IPS DF 19.7 (cell line): ENCODE results near the gene TAF1L.
"Not testable (repeated sequence)": the region's sequence is repeated elsewhere in the genome, so short reads cannot be mapped to it uniquely, and the experiment has no call there.

Experiments
- DNase-seq: peaks from one replicate; pipeline ENCODE4 v3.0.0-alpha.2; 2013; ENCODE audit warnings: low read depth, low spot score

The TAF1L gene, protein sequence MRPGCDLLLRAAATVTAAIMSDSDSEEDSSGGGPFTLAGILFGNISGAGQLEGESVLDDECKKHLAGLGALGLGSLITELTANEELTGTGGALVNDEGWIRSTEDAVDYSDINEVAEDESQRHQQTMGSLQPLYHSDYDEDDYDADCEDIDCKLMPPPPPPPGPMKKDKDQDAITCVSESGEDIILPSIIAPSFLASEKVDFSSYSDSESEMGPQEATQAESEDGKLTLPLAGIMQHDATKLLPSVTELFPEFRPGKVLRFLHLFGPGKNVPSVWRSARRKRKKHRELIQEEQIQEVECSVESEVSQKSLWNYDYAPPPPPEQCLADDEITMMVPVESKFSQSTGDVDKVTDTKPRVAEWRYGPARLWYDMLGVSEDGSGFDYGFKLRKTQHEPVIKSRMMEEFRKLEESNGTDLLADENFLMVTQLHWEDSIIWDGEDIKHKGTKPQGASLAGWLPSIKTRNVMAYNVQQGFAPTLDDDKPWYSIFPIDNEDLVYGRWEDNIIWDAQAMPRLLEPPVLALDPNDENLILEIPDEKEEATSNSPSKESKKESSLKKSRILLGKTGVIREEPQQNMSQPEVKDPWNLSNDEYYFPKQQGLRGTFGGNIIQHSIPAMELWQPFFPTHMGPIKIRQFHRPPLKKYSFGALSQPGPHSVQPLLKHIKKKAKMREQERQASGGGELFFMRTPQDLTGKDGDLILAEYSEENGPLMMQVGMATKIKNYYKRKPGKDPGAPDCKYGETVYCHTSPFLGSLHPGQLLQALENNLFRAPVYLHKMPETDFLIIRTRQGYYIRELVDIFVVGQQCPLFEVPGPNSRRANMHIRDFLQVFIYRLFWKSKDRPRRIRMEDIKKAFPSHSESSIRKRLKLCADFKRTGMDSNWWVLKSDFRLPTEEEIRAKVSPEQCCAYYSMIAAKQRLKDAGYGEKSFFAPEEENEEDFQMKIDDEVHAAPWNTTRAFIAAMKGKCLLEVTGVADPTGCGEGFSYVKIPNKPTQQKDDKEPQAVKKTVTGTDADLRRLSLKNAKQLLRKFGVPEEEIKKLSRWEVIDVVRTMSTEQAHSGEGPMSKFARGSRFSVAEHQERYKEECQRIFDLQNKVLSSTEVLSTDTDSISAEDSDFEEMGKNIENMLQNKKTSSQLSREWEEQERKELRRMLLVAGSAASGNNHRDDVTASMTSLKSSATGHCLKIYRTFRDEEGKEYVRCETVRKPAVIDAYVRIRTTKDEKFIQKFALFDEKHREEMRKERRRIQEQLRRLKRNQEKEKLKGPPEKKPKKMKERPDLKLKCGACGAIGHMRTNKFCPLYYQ (N-terminal part only)

GRCh38 chr9:32635362-32635761 lies at the start of gene TAF1L:
TSS of gene TAF1L (minus strand) at chr9:32635669. CDS start at chr9:32635579, 90 bp downstream.
- no peak for DNase-seq

- no peak for DNase-seq
These were observed 46.3 kb upstream of the TAF1L start for GRCh38 chr9:32681751-32682150.

DNA sequence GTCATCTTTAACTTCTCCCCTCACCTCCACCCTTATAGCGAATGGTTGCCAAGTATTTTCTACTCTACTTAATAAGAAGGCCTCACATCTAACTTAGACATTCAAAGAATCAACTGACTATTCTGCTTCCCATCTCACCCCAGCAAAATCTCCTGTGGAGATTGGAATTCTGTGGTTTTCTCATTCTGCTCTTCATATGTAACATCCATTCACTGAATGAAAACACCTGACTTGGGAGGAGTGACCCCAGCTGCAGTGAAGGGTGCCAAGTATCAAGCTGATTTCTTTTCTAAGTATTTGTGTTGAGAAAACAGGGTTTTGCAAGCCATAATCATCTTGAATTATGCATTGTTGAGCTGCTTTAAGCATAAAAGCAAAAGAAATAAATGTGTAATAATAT lies 42.5 kb upstream of the TAF1L start:
- no peak for DNase-seq

DNA sequence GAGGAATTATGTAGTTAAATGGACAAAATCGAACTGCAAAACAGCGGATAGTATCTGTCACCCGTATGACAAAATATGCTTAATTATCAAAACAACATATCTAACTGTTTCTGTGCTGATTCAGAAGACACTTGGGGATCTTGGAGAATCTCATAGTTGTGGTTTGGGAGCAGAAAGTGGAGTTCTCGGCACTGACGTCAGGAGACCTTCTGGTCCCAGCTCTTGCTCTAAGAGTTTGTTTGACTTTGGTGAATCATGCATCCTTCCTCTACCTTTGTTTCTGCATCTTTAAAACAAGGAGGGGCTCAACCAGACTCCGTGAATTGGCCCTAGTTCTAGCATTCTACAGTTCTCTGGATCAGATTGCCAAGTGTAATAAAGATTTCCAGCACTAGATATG lies 37.0 kb upstream of the TAF1L start:
- DNase-seq: no peak

GRCh38 chr9:32671333-32671732 lies 35.9 kb upstream of the TAF1L start:
- DNase-seq: no peak

GRCh38 chr9:32665101-32665500 lies 29.6 kb upstream of the TAF1L start:
- DNase-seq: no peak

DNA sequence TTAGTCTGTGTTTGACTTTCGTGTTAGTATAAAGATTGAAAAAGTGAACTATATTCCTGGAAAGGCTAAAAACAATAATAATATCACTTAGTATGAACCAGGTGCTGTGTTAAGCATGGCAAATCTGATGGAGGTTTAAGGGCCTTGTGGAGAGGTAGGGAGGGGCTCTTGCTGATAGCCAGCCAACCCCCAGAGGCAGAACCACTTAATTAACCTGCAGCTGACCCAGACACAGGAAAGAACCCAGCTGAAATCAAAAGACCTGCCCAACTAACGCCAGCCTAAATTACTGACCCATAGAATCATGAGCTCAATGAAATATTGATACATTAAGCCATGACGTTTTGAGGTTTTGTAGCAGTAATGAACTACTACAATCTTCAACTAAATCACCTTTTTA lies 28.3 kb upstream of the TAF1L start:
- no peak for DNase-seq

GRCh38 chr9:32647671-32648070 lies 12.2 kb upstream of the TAF1L start:
- DNase-seq: no peak

DNA sequence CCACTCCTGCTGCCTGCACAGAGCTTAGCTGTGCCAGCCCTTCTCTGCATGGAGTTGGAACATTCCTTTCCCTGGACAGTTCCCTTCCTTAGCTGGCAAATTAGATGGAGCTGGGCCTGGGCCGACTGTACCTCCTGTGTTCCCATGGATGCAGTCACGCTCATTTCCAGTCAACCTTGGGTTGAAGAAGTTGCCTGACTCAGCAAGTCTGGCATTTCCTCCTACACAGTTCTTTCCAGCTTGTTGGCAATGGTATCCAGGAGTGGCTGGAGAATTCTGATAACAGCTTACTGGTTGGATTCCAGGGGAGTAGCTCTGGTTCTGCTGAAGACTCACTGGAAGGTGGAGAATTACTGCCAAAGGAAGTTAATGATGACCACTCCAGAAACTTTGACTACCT lies 9.2 kb upstream of the TAF1L start:
- no peak for DNase-seq

DNA sequence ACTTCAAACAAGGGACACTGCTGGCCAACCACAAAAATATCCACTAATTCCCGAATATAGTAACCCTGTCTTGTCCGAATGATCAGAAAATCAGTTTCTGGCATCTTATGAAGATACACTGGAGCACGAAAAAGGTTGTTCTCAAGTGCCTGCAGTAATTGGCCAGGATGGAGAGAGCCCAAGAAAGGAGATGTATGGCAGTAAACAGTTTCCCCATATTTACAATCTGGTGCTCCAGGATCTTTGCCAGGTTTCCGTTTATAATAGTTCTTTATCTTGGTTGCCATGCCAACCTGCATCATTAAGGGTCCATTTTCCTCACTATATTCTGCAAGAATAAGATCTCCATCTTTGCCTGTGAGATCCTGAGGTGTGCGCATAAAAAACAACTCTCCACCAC lies 2.3 kb downstream of the TAF1L start:
- not testable (repeated sequence) for DNase-seq

- DNase-seq: no peak
These were observed 3.5 kb downstream of the TAF1L start for GRCh38 chr9:32631991-32632390.

DNA sequence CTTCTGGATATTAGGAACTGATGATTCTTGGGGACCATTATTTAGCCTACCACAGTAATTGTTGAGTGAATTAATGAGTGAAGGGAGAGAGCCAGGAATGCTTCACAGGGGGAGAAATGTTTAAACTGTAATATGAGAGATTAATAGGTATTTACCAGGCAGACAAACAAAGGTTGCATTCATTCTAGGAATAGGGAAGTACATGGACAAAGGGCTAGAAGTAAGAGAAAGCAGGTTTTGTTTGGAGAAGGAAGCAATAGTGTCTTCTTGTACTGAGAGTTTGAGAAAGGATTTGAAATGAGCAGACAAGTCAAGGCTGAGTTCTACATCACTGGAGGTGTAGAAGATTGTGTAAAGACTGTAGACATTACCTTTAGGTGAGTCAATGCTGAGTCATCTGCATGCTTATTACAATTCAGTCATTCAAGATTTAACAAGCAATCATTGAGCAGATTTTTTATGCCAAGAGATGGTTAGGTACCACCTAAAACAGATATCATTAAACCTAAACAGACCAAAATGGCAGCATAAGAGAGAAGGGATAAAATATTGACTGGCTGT lies 8.0 kb downstream of the TAF1L start:
- DNase-seq: no peak

GRCh38 chr9:32625320-32625719 lies 10.1 kb downstream of the TAF1L start:
- DNase-seq: no peak

- DNase-seq: no peak
These were observed 12.5 kb downstream of the TAF1L start for GRCh38 chr9:32622948-32623347.

- no peak for DNase-seq
These were observed 17.2 kb downstream of the TAF1L start for GRCh38 chr9:32618261-32618660.

DNA sequence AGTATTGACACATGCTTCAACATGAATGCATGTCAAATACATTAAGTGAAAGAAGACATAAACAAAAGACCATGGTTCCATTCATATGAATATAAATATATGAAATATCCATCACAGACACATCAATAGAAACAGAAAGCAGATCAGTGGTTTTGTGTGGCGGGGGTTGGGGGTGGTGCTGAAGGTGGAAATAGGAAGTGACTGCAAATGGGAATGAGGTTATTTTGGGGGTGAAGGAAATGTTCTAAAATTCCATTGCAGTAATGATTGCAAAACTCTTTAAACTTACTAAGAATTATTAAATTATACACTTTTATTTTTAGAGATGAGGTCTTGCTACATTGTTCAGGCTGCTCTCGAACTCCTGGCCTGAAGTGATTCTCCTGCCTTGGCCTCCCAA lies 28.7 kb downstream of the TAF1L start:
- DNase-seq: no peak

- no peak for DNase-seq
These were observed 31.3 kb downstream of the TAF1L start for GRCh38 chr9:32603914-32604852.

DNA sequence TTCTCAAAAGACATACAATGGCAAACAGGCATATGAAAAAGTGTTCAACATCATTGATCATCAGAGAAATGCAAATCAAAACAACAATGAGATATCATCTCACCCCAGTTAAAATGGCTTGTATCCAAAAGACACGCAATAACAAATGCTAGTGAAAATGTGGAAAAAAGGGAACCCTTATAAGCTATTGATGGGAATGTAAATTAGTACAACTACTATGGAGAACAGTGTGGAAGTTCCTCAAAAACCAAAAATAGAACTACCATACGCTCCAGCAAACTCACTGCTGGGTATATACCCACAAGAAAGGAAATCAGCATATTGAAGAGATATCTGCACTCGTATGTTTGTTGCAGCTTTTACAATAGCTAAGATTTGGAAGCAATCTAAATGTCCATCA lies 36.4 kb downstream of the TAF1L start:
- DNase-seq: not testable (repeated sequence)

DNA sequence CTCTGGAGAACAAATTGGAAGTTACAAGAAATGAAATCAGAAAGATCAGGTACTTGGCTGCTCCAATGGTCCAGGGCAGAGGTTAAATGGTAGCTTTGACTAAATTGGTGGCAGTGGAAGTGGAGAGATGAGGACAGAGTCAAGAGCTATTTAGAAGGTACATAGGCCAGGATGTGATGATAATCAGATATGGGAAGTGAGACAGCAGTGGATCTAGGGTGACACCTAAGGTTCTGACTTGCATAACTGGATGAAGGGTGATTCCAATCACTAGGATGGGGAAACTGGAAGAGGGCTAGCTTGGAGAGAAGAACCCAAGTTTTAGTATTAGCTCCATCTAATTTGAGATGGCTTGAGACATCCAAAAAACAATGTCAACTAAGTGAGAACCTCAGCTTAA lies 38.5 kb downstream of the TAF1L start:
- no peak for DNase-seq

- no peak for DNase-seq
These were observed 39.2 kb downstream of the TAF1L start for GRCh38 chr9:32596096-32596865.
